HFFc6 (cell line): ENCODE measurements around the gene PLEKHD1. TPM values are rescaled to one million over a fixed set of nuclear protein-coding genes. Genes with fewer than 3 reads are reported as not detected.

Experiments used
- DNase-seq: peaks from one replicate; pipeline ENCODE4 v3.0.0-alpha.2; 2018
- H3K27ac Mint-ChIP-seq: 2 replicates; pipeline ENCODE4 v1.8.0; 2020; ENCODE audit warnings: mild to moderate bottlenecking, mixed read lengths
- H3K27me3 Mint-ChIP-seq: 2 replicates; pipeline ENCODE4 v1.8.0; 2021; ENCODE audit warnings: mild to moderate bottlenecking, moderate library complexity, mixed read lengths; ENCODE audit not compliant: insufficient read depth
- H3K36me3 Mint-ChIP-seq: 2 replicates; pipeline ENCODE4 v1.8.0; 2021; ENCODE audit warnings: low read depth, mixed read lengths
- H3K4me1 Mint-ChIP-seq: 2 replicates; pipeline ENCODE4 v1.8.0; 2020; ENCODE audit warnings: low read depth, mixed read lengths
- H3K4me3 Mint-ChIP-seq: 2 replicates; pipeline ENCODE4 v1.8.0; 2020; ENCODE audit warnings: mild to moderate bottlenecking, moderate library complexity, mixed read lengths
- H3K9me3 Mint-ChIP-seq: 2 replicates; pipeline ENCODE4 v1.8.0; 2020; ENCODE audit warnings: mild to moderate bottlenecking, mixed read lengths
- CTCF ChIP-seq: fragments of 200-600 bp; sonication (generic); IDR thresholded peaks from 2 replicates; pipeline ENCODE4 v1.5.0; 2021; ENCODE audit warnings: antibody characterized with exemption, mild to moderate bottlenecking
- total RNA-seq, 6 experiments: library from RNA; stranded (reverse); fragmentation: NEBNext Ultra II Directional; extraction: Animal tissue kit (Norgen Biotek cat#: 25700); gene quantifications; 2 replicates in 1 of 6; 3 replicates in 5 of 6; pipeline ENCODE4 v1.2.3, GENCODE V29; 2021

Gene PLEKHD1
- total RNA-seq, 6 experiments from 2014 or later, result 0.06 TPM; not detected in 5

DNA sequence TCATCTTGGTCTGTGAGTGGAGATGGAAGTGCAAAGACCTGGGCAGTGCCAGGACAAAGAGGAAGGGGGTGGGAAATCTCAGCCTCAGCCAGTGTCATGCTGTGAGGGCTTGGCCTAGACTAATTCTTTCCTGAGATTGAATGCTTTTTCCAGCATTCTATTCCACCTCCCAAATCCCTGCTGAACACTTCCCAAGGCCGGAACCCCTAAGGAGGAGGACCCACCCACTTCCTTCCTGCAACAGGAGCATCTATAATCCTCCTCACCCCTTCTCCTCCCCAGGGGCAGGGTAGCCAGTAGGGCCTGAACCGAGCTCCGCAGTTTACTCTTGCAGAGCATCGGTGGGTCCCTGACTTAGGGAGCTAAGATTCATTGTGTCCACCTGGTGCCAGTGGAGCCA is 3.2 kb downstream of the PLEKHD1 start:
- Mint-ChIP-seq H3K9me3 (no peaks in the 10 kb centered on the region), H3K27me3 (peaks cover 54% of the 10 kb centered on the region)
- TF ChIP-seq CTCF, result no peak

GRCh38 chr14:69489495-69489894 is 5.0 kb downstream of the PLEKHD1 start:
- peaks cover 49% of the 10 kb centered on the region for H3K27me3 Mint-ChIP-seq
- H3K4me1 Mint-ChIP-seq, result no peaks in the 10 kb centered on the region
- no peak for DNase-seq
- no peak for TF ChIP-seq CTCF
- no peak overlapping the region for H3K4me3 Mint-ChIP-seq
- H3K9me3 Mint-ChIP-seq, result no peaks in the 10 kb centered on the region
- no peak overlapping the region for H3K27ac Mint-ChIP-seq
- no peaks in the 10 kb centered on the region for H3K36me3 Mint-ChIP-seq

More for the DNA sequence above, 3.2 kb downstream of the PLEKHD1 start:
- no peak for DNase-seq
- Mint-ChIP-seq H3K27ac (no peak overlapping the region), H3K4me3 (no peak overlapping the region), H3K36me3 (no peaks in the 10 kb centered on the region), H3K4me1 (no peaks in the 10 kb centered on the region)

DNA sequence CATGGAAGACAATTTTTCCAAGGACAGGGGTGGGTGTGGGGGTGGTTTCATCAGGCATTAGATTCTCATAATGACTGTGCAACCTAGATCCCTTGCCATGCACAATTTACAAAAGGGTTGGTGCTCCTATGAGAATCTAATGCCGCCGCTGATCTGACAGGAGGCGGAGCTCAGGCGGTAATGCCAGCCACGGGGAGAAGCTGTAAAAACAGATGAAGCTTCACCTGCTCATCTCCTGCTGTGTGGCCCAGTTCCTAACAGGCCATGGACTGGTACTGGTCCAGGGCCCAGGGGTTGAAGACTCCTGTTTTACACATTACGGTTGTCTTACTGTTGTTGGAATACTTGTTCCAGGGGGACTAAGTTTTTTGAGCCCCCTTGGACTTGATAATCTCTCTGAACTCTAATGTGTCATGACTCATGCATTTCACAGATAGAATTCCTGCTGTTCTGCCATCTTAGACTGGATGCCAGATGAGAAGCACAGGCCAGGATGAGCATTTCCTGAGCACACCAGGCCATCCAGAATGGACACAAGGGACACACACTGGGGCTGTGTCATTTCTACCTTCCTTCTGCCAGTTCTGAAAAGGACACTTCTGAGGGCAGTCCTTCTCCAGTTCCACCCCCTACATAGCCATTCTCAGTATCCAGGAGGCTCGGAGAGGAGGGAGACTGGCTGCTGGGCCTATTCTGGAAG is 5.8 kb downstream of the PLEKHD1 start:
- Mint-ChIP-seq H3K36me3 (no peaks in the 10 kb centered on the region), H3K27me3 (peaks cover 46% of the 10 kb centered on the region), H3K4me3 (no peak overlapping the region), H3K4me1 (no peaks in the 10 kb centered on the region), H3K27ac (no peak overlapping the region), H3K9me3 (no peaks in the 10 kb centered on the region)
- no peak for TF ChIP-seq CTCF
- no peak for DNase-seq

- Mint-ChIP-seq H3K27me3 (peaks cover 38% of the 10 kb centered on the region), H3K27ac (no peak overlapping the region), H3K4me3 (no peak overlapping the region), H3K4me1 (no peaks in the 10 kb centered on the region), H3K9me3 (no peaks in the 10 kb centered on the region), H3K36me3 (no peaks in the 10 kb centered on the region)
- DNase-seq, result no peak
- TF ChIP-seq CTCF, result no peak
Measured at GRCh38 chr14:69491193-69491592, 6.7 kb downstream of the PLEKHD1 start.

DNA sequence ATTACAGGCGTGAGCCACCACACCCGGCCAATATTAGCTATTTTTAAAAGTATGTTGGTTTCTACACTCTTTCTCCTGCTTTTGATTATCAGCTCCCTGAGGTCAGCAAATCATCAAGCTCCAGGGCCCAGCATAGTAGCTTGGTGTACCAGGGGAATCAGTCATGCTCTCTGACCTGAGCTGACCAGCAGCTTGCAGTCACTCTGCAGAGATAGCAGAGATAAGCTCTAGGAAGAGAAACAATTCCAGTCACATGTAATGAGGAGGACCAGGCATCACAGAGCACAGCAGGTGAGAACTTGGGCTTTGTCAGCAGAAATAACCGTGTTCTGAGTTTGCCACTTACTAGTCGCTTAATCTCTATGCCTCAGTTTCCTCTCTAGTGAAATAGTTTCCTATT is 8.5 kb downstream of the PLEKHD1 start:
- DNase-seq, result no peak

More for the DNA sequence above, 8.5 kb downstream of the PLEKHD1 start:
- no peak overlapping the region for H3K27ac Mint-ChIP-seq
- peaks cover 31% of the 10 kb centered on the region for H3K27me3 Mint-ChIP-seq
- no peaks in the 10 kb centered on the region for H3K9me3 Mint-ChIP-seq
- no peak overlapping the region for H3K4me3 Mint-ChIP-seq
- no peak for TF ChIP-seq CTCF
- H3K36me3 Mint-ChIP-seq, result no peaks in the 10 kb centered on the region
- H3K4me1 Mint-ChIP-seq, result no peaks in the 10 kb centered on the region
